Heart right ventricle (tissue), 16 donors: Measurements from ENCODE around the gene PTTG1IP. TPM values are rescaled to one million over a fixed set of nuclear protein-coding genes. Genes with fewer than 3 reads are reported as not detected.

Source experiments
- ATAC-seq, 8 donors: fragments of 200-7000 bp; cut with Tn5 transposase; one replicate each; pipeline ENCODE4 v1.9.1; 2020; ENCODE audit warnings: mild to moderate bottlenecking in 8 of 8, moderate library complexity in 8 of 8, moderate number of reproducible peaks in 1 of 8
- DNase-seq, 2 donors: peaks; one replicate each; pipeline ENCODE4 v3.0.0-alpha.2; 2020
- H3K27ac ChIP-seq, 10 donors: fragments of 200-600 bp; sonication (generic) in 2 of 10; one replicate each; pipeline versions ENCODE4 v1.5.0 to v1.8.0; 2020 to 2022; ENCODE audit warnings: mild to moderate bottlenecking in 3 of 10
- H3K27me3 ChIP-seq, 7 donors: fragments of 200-600 bp; one replicate each; pipeline ENCODE4 v1.8.0; 2021 to 2022; ENCODE audit warnings: mild to moderate bottlenecking in 2 of 7
- H3K36me3 ChIP-seq, 9 donors: fragments of 200-600 bp; sonication (generic) in 1 of 9; one replicate each; pipeline versions ENCODE4 v1.5.0 to v1.8.0; 2020 to 2022; ENCODE audit warnings: mild to moderate bottlenecking in 2 of 9
- H3K4me1 ChIP-seq, 9 donors: fragments of 200-600 bp; sonication (generic) in 1 of 9; one replicate each; pipeline versions ENCODE4 v1.5.0 to v1.8.0; 2020 to 2022; ENCODE audit warnings: mild to moderate bottlenecking in 4 of 9
- H3K4me3 ChIP-seq, 10 donors: fragments of 200-600 bp; sonication (generic) in 2 of 10; one replicate each; pipeline versions ENCODE4 v1.5.0 to v1.8.0; 2020 to 2022; ENCODE audit warnings: mild to moderate bottlenecking in 7 of 10, moderate library complexity in 2 of 10
- H3K9me3 ChIP-seq, 11 donors: fragments of 200-600 bp in 10 of 11; sonication (generic) in 2 of 11; one replicate each; pipeline versions ENCODE4 v1.5.0 to v1.8.0; 2013 to 2022; ENCODE audit warnings: mild to moderate bottlenecking in 2 of 11, control low read depth in 1 of 11, moderate library complexity in 1 of 11
- WGBS, 2 donors: extraction: QIAGEN DNeasy Blood & Tissue Kit; methylation state at CpG; one replicate each; pipeline ENCODE4 v1.1.7; 2013; ENCODE audit warnings: inconsistent platforms in 1 of 2; 5-methylcytosine and 5-hydroxymethylcytosine counted together
- intact Hi-C, 10 donors: fragments of 100-400 bp; cut with DNase I; formaldehyde crosslinking; loops; one replicate each; pipeline versions ENCODE4 v1.11.1 to v1.14.2; 2022
- polyA plus RNA-seq, 2 donors: library from polyadenylated mRNA; stranded (reverse); fragments of 200-250 nt; gene quantifications; one replicate each; pipeline ENCODE4 v1.2.3, GENCODE V29; 2013
- total RNA-seq, 10 donors: library from RNA; stranded (reverse); fragmentation: NEBNext Ultra II Directional in 3 of 10; extraction: Animal tissue kit (Norgen Biotek cat#: 25700) in 3 of 10; gene quantifications; one replicate each; pipeline versions ENCODE4 v1.2.1 to v1.2.4, GENCODE V29; 2021 to 2023
- TF ChIP-seq, protein P1 (sequence below), 9 donors: fragments of 200-600 bp; sonication (generic) in 2 of 9; IDR thresholded peaks; one replicate each; pipeline versions ENCODE4 v1.5.0 to v1.8.0; 2021 to 2022; ENCODE audit warnings: antibody characterized with exemption in 9 of 9, mild to moderate bottlenecking in 5 of 9, moderate library complexity in 1 of 9
- donor health status: Arrhythmogenic right ventricular cardiomyopathy.
- donor health status: ischemic (EF 13 %, LVEDD 7.1; RV severe dilation, severe dysfunction).
- donor health status: healthy with polysubstance abuse.
- donor health status: DM: no; HTN: yes; CAD: no.
- donor health status: DM: no; HTN: no; CAD: no.
- donor health status: ischemic (EF 25% LVEDD 6.9; RV normal size, moderate dysfunction).
- donor health status: ischemic (EF 25% LVEDD 5.7; RV mildly dilated, moderate dysfunction).
- donor health status: healthy.
- donor health status: DM: yes; HTN: yes; CAD: no.
- donor health status: Ischemic cardiomyopathy.
- donor health status: ischemic (EF 35%, LVEDD 5.7; RV mildly dilated, moderate dysfunction).
- donor health status: nonischemic (EF 11% LVEDD 7.7; RV severe dilation, severe dysfunction).
- donor health status: DM: yes; HTN: yes; CAD: no.
- donor health status: PGD.
- donor health status: ischemic (EF 29% LVEDD 5.4; RV normal size, mild dysfunction).
- donor health status: nonischemic (EF 23%, LVEDD 6.1; RV moderate dilation, normal function).

Gene PTTG1IP
- total and polyA plus RNA-seq, 12 donors = 109 to 188 (median 148) TPM

GRCh38 chr21:44874497-44875315 is 1.2 kb upstream of the PTTG1IP start:
- ATAC-seq (peak; percentile 20 to 44 (median 30)), DNase-seq (peak; percentile 77 to 81)
- no peaks in the 10 kb centered on the region for H3K36me3 ChIP-seq
- intact Hi-C loops = loop anchor here in 8 of 10 donors (2.0 to 10.0 kb wide), 7 partner anchors 56 to 260 kb away; partner anchors contain the start of genes UBE2G2 (in 6 of the 8) and SUMO3 (in 5 of the 8)
- no peaks in the 10 kb centered on the region for H3K27me3 ChIP-seq
- H3K9me3 ChIP-seq = no peaks in the 10 kb centered on the region
- H3K4me3 ChIP-seq = peak overlapping the region; percentile 42 to 95 (median 85)
- TF ChIP-seq, protein P1, sequence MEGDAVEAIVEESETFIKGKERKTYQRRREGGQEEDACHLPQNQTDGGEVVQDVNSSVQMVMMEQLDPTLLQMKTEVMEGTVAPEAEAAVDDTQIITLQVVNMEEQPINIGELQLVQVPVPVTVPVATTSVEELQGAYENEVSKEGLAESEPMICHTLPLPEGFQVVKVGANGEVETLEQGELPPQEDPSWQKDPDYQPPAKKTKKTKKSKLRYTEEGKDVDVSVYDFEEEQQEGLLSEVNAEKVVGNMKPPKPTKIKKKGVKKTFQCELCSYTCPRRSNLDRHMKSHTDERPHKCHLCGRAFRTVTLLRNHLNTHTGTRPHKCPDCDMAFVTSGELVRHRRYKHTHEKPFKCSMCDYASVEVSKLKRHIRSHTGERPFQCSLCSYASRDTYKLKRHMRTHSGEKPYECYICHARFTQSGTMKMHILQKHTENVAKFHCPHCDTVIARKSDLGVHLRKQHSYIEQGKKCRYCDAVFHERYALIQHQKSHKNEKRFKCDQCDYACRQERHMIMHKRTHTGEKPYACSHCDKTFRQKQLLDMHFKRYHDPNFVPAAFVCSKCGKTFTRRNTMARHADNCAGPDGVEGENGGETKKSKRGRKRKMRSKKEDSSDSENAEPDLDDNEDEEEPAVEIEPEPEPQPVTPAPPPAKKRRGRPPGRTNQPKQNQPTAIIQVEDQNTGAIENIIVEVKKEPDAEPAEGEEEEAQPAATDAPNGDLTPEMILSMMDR (IDR thresholded peaks at IDR 0.05) = no peak
- peaks cover 12 to 88% (median 41%) of the 10 kb centered on the region in 9 donors for H3K4me1 ChIP-seq
- peak overlapping the region; percentile 83 to 99 (median 95) for H3K27ac ChIP-seq
- 14 to 27% methylated on average over 49 of the region's 49 CpGs for WGBS, 2 donors

DNA sequence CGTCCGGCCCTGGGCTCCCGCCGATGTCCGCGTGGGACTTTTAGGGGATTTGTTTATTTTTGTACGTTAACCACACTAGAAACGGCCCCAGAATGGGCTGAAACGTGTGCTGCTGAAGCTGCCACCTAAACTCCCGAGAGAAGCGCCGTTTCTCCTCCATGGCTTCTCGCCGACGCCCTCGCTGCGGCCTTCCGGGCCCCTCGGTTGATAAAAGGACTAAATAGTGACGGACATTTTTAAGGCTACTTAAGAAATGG is 678 bp upstream of the PTTG1IP start:
- WGBS, 2 donors = 11 to 12% methylated on average over 20 of the region's 20 CpGs

GRCh38 chr21:44872649-44873355 is 688 bp downstream of the PTTG1IP start:
- WGBS, 2 donors = 1% methylated on average over 65 of the region's 65 CpGs
- Histone ChIP-seq H3K27ac (peak overlapping the region; percentile 83 to 99 (median 95)), H3K9me3 (no peaks in the 10 kb centered on the region), H3K36me3 (peaks cover 0 to under 1% (median 0%) of the 10 kb centered on the region in 9 donors), H3K4me3 (peak overlapping the region; percentile 64 to 95 (median 85)), H3K27me3 (no peaks in the 10 kb centered on the region), H3K4me1 (peaks cover 12 to 88% (median 60%) of the 10 kb centered on the region in 9 donors)
- TF ChIP-seq, protein P1 (IDR thresholded peaks at IDR 0.05) = no peak
- DNase-seq (peak; percentile 41 to 46), ATAC-seq (peak in 4 of 8 donors; percentile 0 to 2 (median 1))
- intact Hi-C loops = loop anchor here in 7 of 10 donors (2.0 to 10.0 kb wide), 6 partner anchors 26 to 262 kb away; partner anchors contain the start of genes SUMO3 (in 4 of the 7) and UBE2G2 (in 4 of the 7)

More for the DNA sequence above, 678 bp upstream of the PTTG1IP start:
- ATAC-seq = no peak
- intact Hi-C loops = loop anchor here in 7 of 10 donors (2.0 to 10.0 kb wide), 6 partner anchors 55 to 261 kb away; partner anchors contain the start of genes UBE2G2 (in 5 of the 7) and SUMO3 (in 4 of the 7)
- Histone ChIP-seq H3K9me3 (no peaks in the 10 kb centered on the region), H3K36me3 (no peaks in the 10 kb centered on the region), H3K4me3 (peak overlapping the region; percentile 42 to 95 (median 85)), H3K27me3 (no peaks in the 10 kb centered on the region), H3K4me1 (peaks cover 12 to 88% (median 46%) of the 10 kb centered on the region in 9 donors), H3K27ac (peak overlapping the region; percentile 83 to 99 (median 95))
- DNase-seq = no peak
- TF ChIP-seq, protein P1 (IDR thresholded peaks at IDR 0.05) = no peak

DNA sequence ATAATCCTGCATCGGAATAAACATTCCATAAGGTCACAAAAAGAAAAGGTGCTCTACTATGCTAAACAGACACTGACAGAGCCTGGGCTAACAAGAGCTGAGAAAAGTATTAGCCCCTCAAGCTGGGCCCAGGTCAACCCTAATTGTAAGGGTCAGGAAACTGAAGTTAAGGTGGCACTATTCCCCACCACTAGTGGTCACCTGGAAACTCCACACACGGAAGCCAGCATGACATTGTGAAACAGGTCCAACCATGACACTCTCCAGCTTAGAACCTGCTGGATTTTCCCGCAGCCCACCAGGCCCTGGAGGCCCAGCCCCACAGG is 1.2 kb downstream of the PTTG1IP start:
- Histone ChIP-seq H3K4me3 (peak overlapping the region; percentile 64 to 95 (median 85)), H3K27ac (peak overlapping the region; percentile 83 to 99 (median 95)), H3K9me3 (no peaks in the 10 kb centered on the region), H3K27me3 (no peaks in the 10 kb centered on the region), H3K36me3 (peaks cover 0 to 5% (median 0%) of the 10 kb centered on the region in 9 donors), H3K4me1 (peaks cover 12 to 88% (median 65%) of the 10 kb centered on the region in 9 donors)
- intact Hi-C loops = loop anchor here in 7 of 10 donors (2.0 to 10.0 kb wide), 6 partner anchors 25 to 263 kb away; partner anchors contain the start of genes SUMO3 (in 4 of the 7) and UBE2G2 (in 4 of the 7)
- TF ChIP-seq, protein P1 (IDR thresholded peaks at IDR 0.05) = peak in 1 of 9 donors; percentile 2
- no peak for DNase-seq
- ATAC-seq = peak in 1 of 8 donors; percentile 0
- 2 to 11% methylated on average over 3 of the region's 3 CpGs for WGBS, 2 donors
